ENCODE data around the gene TGDS. TPM values are rescaled to one million over a fixed set of nuclear protein-coding genes. Genes with fewer than 3 reads are reported as not detected.

TGDS gene
- total and polyA plus RNA-seq, 2 of the 8 experiments (the other 6 are each of a cell fraction or from before 2014, with no cell fraction given): 11.6 to 11.8 TPM

- Histone ChIP-seq H2BK12ac (ENCODE audit: low read depth, low read length) (no peak overlapping the region), H4K8ac (ENCODE audit: extremely low read depth, insufficient read depth, low read length) (no peak overlapping the region), H3K14ac (ENCODE audit: insufficient read length) (no peak overlapping the region), H3K79me1 (ENCODE audit: low read depth, low read length) (no peaks in the 10 kb centered on the region), H3K79me2 (ENCODE audit: control insufficient read depth in 1 of 2, insufficient read depth in 2 of 2, low read length in 2 of 2) (no peaks in the 10 kb centered on the region), H3K27ac (ENCODE audit: low read depth, low read length) (no peak overlapping the region), H3K4me2 (ENCODE audit: insufficient read depth in 1 of 2, low read depth in 2 of 2, low read length in 2 of 2) (no peak overlapping the region), H2BK15ac (ENCODE audit: low read length) (no peak overlapping the region), H3K18ac (ENCODE audit: extremely low read depth, low read length) (no peak overlapping the region), H2AK5ac (ENCODE audit: low read depth, low read length) (no peak overlapping the region), H3K27me3 (replicated peaks in 1 of 4; ENCODE audit: control insufficient read depth in 3 of 4, extremely low read depth in 1 of 4, insufficient read depth in 3 of 4, low read length in 3 of 4) (no peaks in the 10 kb centered on the region), H3K9me3 (ENCODE audit: insufficient read depth in 2 of 2, low read depth in 1 of 2, low read length in 1 of 2) (no peaks in the 10 kb centered on the region), H3K56ac (replicated peaks; ENCODE audit: insufficient read length, low read depth, low read length) (no peak overlapping the region), H3K36me3 (ENCODE audit: control insufficient read depth in 2 of 4, insufficient read depth in 4 of 4, low read length in 3 of 4) (peaks cover 0 to 33% (median 13%) of the 10 kb centered on the region in 4 experiments; a peak in 7 of 8 replicates), H4K5ac (ENCODE audit: insufficient read length, low read depth, low read length) (no peak overlapping the region), H3K23ac (ENCODE audit: insufficient read length) (no peak overlapping the region), H2AFZ (ENCODE audit: low read length) (no peak overlapping the region), H3K4me1 (replicated peaks in 1 of 4; ENCODE audit: control insufficient read depth in 3 of 4, insufficient read depth in 4 of 4, low read length in 3 of 4) (no peaks in the 10 kb centered on the region), H2BK20ac (ENCODE audit: low read length) (no peak overlapping the region), H4K91ac (replicated peaks; ENCODE audit: insufficient read length, low read length) (no peak overlapping the region), H4K20me1 (replicated peaks in 1 of 2; ENCODE audit: control insufficient read depth in 1 of 2, insufficient read depth in 2 of 2, low read length in 2 of 2) (no peaks in the 10 kb centered on the region), H2BK120ac (replicated peaks; ENCODE audit: low read depth, low read length) (no peak overlapping the region), H3K4me3 (ENCODE audit: extremely low read depth in 1 of 4, insufficient read depth in 2 of 4, low read depth in 3 of 4, low read length in 4 of 4) (no peak overlapping the region), H3K4ac (replicated peaks; ENCODE audit: insufficient read length, low read depth, low read length) (no peak overlapping the region), H3K9ac (replicated peaks in 1 of 4; ENCODE audit: extremely low read depth in 1 of 4, low read depth in 3 of 4, low read length in 3 of 4) (no peak overlapping the region), H3K23me2 (ENCODE audit: low read depth, low read length) (no peaks in the 10 kb centered on the region; the same call in 1 of the 2 replicates), H2BK5ac (ENCODE audit: low read depth, low read length) (no peak overlapping the region)
- FAIRE-seq (no peak), DNase-seq (ENCODE audit: low read depth in 1 of 2, low spot score in 2 of 2) (no peak)
- ChIA-PET POLR2A (ENCODE audit: partially characterized antibody) (interaction anchor here (1.1 to 1.3 kb wide), 2 partner anchors 19 to 34 kb away, joined by 3 read pairs; partner anchors contain the start of gene GPR180), CTCF (ENCODE audit: partially characterized antibody) (no interaction called here)
- WGBS, 2 experiments (ENCODE audit: extremely low coverage in 1 of 2, insufficient coverage in 1 of 2, insufficient read length in 1 of 2, insufficient replicate concordance in 2 of 2, low coverage in 1 of 2, low lambda C conversion rate in 2 of 2, missing lambda C conversion rate in 1 of 2): 100% methylated on average over 1 of the region's 1 CpG; no CpG with 5 or more reads in 1 of the 2 experiments
- TF ChIP-seq CHD1 (IDR thresholded peaks at IDR 0.05; ENCODE audit: low read depth, low read length) (no peak), SIRT6 (IDR thresholded peaks at IDR 0.05; ENCODE audit: low read length) (no peak), CBX8 (IDR thresholded peaks at IDR 0.05; ENCODE audit: borderline replicate concordance, low read depth, low read length) (no peak), ATF2 (IDR thresholded peaks at IDR 0.05; ENCODE audit: low read length) (no peak), KDM1A (IDR thresholded peaks at IDR 0.05; ENCODE audit: borderline replicate concordance, low read length) (no peak), FOSL1 (IDR thresholded peaks at IDR 0.05; ENCODE audit: insufficient read depth, low read depth, low read length) (no peak), ZNF274 (IDR thresholded peaks at IDR 0.05; ENCODE audit: borderline replicate concordance, extremely low read depth, low read length) (no peak), POU5F1 (IDR thresholded peaks at IDR 0.05; ENCODE audit: low read depth, low read length) (no peak), SP2 (IDR thresholded peaks at IDR 0.05; ENCODE audit: low read length) (no peak), BACH1 (IDR thresholded peaks at IDR 0.05; ENCODE audit: low read length) (no peak), RNF2 (IDR thresholded peaks at IDR 0.05; ENCODE audit: borderline replicate concordance, low read depth, low read length, missing control alignments, poor library complexity, severe bottlenecking) (no peak), KDM5A (IDR thresholded peaks at IDR 0.05; ENCODE audit: low read length) (no peak), SP1 (IDR thresholded peaks at IDR 0.05; ENCODE audit: low read depth, low read length) (no peak), CBX5 (IDR thresholded peaks at IDR 0.05; ENCODE audit: low read depth, low read length) (no peak)
Measured at GRCh38 chr13:94568443-94568842, 27.5 kb downstream of the TGDS start.

All from H1 (cell line).